OCI-LY7 (cell line): ENCODE data around the gene AK5. TPM values are rescaled to one million over a fixed set of nuclear protein-coding genes. Genes with fewer than 3 reads are reported as not detected.

Experiments
- BruUV-seq: library from RNA; stranded (reverse); fragments of 400-500 nt; replicated peaks from 2 replicates; lab custom pipeline; 2021; lab: Mats Ljungman, UMichigan
- CTCF ChIA-PET: fragments of 300-600 bp; sonication (Branson Sonifier 250); formaldehyde crosslinking; loops from one replicate; lab custom pipeline; 2022; ENCODE audit warnings: antibody characterized with exemption; ENCODE audit not compliant: unreplicated experiment; lab: Charles Lee
- POLR2A ChIA-PET: fragments of 300-600 bp; sonication (Branson Sonifier 250); formaldehyde crosslinking; loops from one replicate; lab custom pipeline; 2022; ENCODE audit warnings: antibody characterized with exemption; lab: Charles Lee
- DNase-seq: peaks from one replicate; pipeline ENCODE4 v3.0.0-alpha.2; 2015; ENCODE audit warnings: low spot score
- H2AFZ ChIP-seq: fragments of 200-600 bp; sonication (generic), shearing (Covaris generic); 2 replicates; pipeline ENCODE4 v1.6.1; 2014; ENCODE audit warnings: mild to moderate bottlenecking, antibody characterized with exemption, low read length, moderate library complexity
- H3K27ac ChIP-seq: fragments of 200-600 bp; sonication (generic); 2 replicates; pipeline ENCODE4 v1.5.1; 2014; ENCODE audit warnings: mixed run types, low read depth, mild to moderate bottlenecking, moderate library complexity, low read length, inconsistent platforms; ENCODE audit not compliant: poor library complexity, severe bottlenecking
- H3K36me3 ChIP-seq: fragments of 200-600 bp; sonication (generic); 2 replicates; pipeline ENCODE4 v1.6.1; 2014; ENCODE audit warnings: mild to moderate bottlenecking, antibody characterized with exemption, low read length, moderate library complexity, mixed read lengths; ENCODE audit not compliant: insufficient read depth
- H3K4me1 ChIP-seq: fragments of 200-600 bp; sonication (generic); 2 replicates; pipeline ENCODE4 v1.5.1; 2014; ENCODE audit warnings: mild to moderate bottlenecking, low read length; ENCODE audit not compliant: insufficient read depth, poor library complexity, severe bottlenecking
- H3K4me2 ChIP-seq: fragments of 200-600 bp; sonication (generic); 2 replicates; pipeline ENCODE4 v1.6.1; 2014; ENCODE audit warnings: mild to moderate bottlenecking, low read length
- H3K4me3 ChIP-seq: fragments of 200-600 bp; sonication (generic); 2 replicates; pipeline ENCODE4 v1.5.1; 2014; ENCODE audit warnings: mild to moderate bottlenecking, low read depth, low read length; ENCODE audit not compliant: poor library complexity, severe bottlenecking
- H3K79me2 ChIP-seq: fragments of 200-600 bp; sonication (generic); 2 replicates; pipeline ENCODE4 v1.6.1; 2016; ENCODE audit warnings: low read depth, mild to moderate bottlenecking, low read length, moderate library complexity, mixed read lengths; ENCODE audit not compliant: insufficient read depth
- H3K9me2 ChIP-seq: fragments of 200-600 bp; sonication (generic); 2 replicates; pipeline ENCODE4 v1.6.1; 2016; ENCODE audit warnings: mild to moderate bottlenecking, low read length, mixed read lengths; ENCODE audit not compliant: insufficient read depth
- H3K9me3 ChIP-seq: fragments of 200-600 bp; sonication (generic); 2 replicates; pipeline ENCODE4 v1.6.1; 2014; ENCODE audit warnings: mild to moderate bottlenecking, mixed run types, low read length, mixed read lengths
- H4K20me1 ChIP-seq: fragments of 200-600 bp; sonication (generic); 2 replicates; pipeline ENCODE4 v1.6.1; 2014; ENCODE audit warnings: mild to moderate bottlenecking, antibody characterized with exemption, low read length, moderate library complexity, mixed read lengths; ENCODE audit not compliant: insufficient read depth
- CTCF ChIP-seq: fragments of 200-600 bp; sonication (generic); conservative IDR thresholded peaks from 2 replicates; pipeline ENCODE4 v1.5.1; 2014; ENCODE audit warnings: mild to moderate bottlenecking, antibody characterized with exemption, low read length, moderate library complexity, mixed read lengths
- EZH2phosphoT487 ChIP-seq: fragments of 200-600 bp; sonication (generic); IDR thresholded peaks from 2 replicates; pipeline ENCODE4 v1.6.1; 2018; ENCODE audit warnings: low read depth, borderline replicate concordance, mild to moderate bottlenecking, mixed run types, antibody characterized with exemption, low read length, moderate library complexity, mixed read lengths
- intact Hi-C: fragments of 100-400 bp; cut with micrococcal nuclease; formaldehyde crosslinking; loops from one replicate; pipeline ENCODE4 v1.10.0; 2022; ENCODE audit not compliant: unreplicated experiment
- total RNA-seq, 2 experiments: library from RNA; depleted of rRNA in 1 of 2; stranded (reverse); fragments of >200 nt in 1 of 2; shearing (Covaris generic) in 1 of 2; gene quantifications; 2 replicates each; pipeline ENCODE4 v1.2.3, GENCODE V29; 2014 to 2022

Gene AK5
- total RNA-seq, 2 experiments from 2014 or later = not detected

- no peak overlapping the region for H3K27ac ChIP-seq
- 0 out of 2 replicates have a peak, but pooled peaks cover 3% of the 10 kb centered on the region for H3K9me3 ChIP-seq
- no peak for TF ChIP-seq EZH2phosphoT487
- TF ChIP-seq CTCF = no peak
- no peak overlapping the region for H3K4me3 ChIP-seq
- H3K36me3 ChIP-seq = no peaks in the 10 kb centered on the region
- no peaks in the 10 kb centered on the region for H3K4me1 ChIP-seq
- no peak for DNase-seq
- no peaks in the 10 kb centered on the region for H3K79me2 ChIP-seq
- POLR2A ChIA-PET = no interaction called here
- no peak overlapping the region for H2AFZ ChIP-seq
- H3K9me2 ChIP-seq = no peaks in the 10 kb centered on the region
- H4K20me1 ChIP-seq = no peaks in the 10 kb centered on the region
- intact Hi-C loops = no loop called here
- H3K4me2 ChIP-seq = no peak overlapping the region
- no TSS peak for BruUV-seq
- CTCF ChIA-PET = no interaction called here
Measured at GRCh38 chr1:77433934-77434333, 152.1 kb downstream of the AK5 start.

GRCh38 chr1:77434967-77435366 is 153.1 kb downstream of the AK5 start:
- no peak overlapping the region for H2AFZ ChIP-seq
- CTCF ChIA-PET = no interaction called here
- intact Hi-C loops = no loop called here
- no peak overlapping the region for H3K27ac ChIP-seq
- H3K9me3 ChIP-seq = 0 out of 2 replicates have a peak, but pooled peaks cover 7% of the 10 kb centered on the region
- H4K20me1 ChIP-seq = no peaks in the 10 kb centered on the region
- POLR2A ChIA-PET = interaction anchor here (0.9 kb wide), 1 partner anchor 78 kb away, joined by 3 read pairs; no protein-coding TSS in a partner anchor
- no peaks in the 10 kb centered on the region for H3K9me2 ChIP-seq
- TF ChIP-seq EZH2phosphoT487 = no peak
- no peak for TF ChIP-seq CTCF
- no peak overlapping the region for H3K4me3 ChIP-seq
- DNase-seq = no peak
- no peaks in the 10 kb centered on the region for H3K36me3 ChIP-seq
- H3K4me1 ChIP-seq = no peaks in the 10 kb centered on the region
- no peaks in the 10 kb centered on the region for H3K79me2 ChIP-seq
- no TSS peak for BruUV-seq
- no peak overlapping the region for H3K4me2 ChIP-seq

GRCh38 chr1:77438236-77438913 is 156.6 kb downstream of the AK5 start:
- no peaks in the 10 kb centered on the region for H3K4me1 ChIP-seq
- CTCF ChIA-PET = no interaction called here
- no TSS peak for BruUV-seq
- H4K20me1 ChIP-seq = no peaks in the 10 kb centered on the region
- H2AFZ ChIP-seq = no peak overlapping the region
- no peak overlapping the region for H3K4me2 ChIP-seq
- no peaks in the 10 kb centered on the region for H3K9me2 ChIP-seq
- POLR2A ChIA-PET = interaction anchor here (0.6 kb wide), 1 partner anchor 366 kb away, joined by 3 read pairs; no protein-coding TSS in a partner anchor
- no peaks in the 10 kb centered on the region for H3K36me3 ChIP-seq
- TF ChIP-seq CTCF (no peak), EZH2phosphoT487 (no peak)
- 0 out of 2 replicates have a peak, but pooled peaks cover 7% of the 10 kb centered on the region for H3K9me3 ChIP-seq
- H3K4me3 ChIP-seq = no peak overlapping the region
- no peak for DNase-seq
- intact Hi-C loops = no loop called here
- no peak overlapping the region for H3K27ac ChIP-seq
- no peaks in the 10 kb centered on the region for H3K79me2 ChIP-seq
